ENCODE data around the gene SORBS1. TPM values are rescaled to one million over a fixed set of nuclear protein-coding genes. Genes with fewer than 3 reads are reported as not detected.

SORBS1 gene
- total RNA-seq, 1 experiment from 2014 or later: 39.9 TPM

GRCh38 chr10:95472304-95473088 lies 88.7 kb downstream of the SORBS1 start:
- Mint-ChIP-seq H3K4me3 (no peak overlapping the region), H3K36me3 (no peaks in the 10 kb centered on the region), H3K27me3 (ENCODE audit: low read depth) (no peaks in the 10 kb centered on the region), H3K9me3 (no peaks in the 10 kb centered on the region), H3K4me1 (peaks cover 83% of the 10 kb centered on the region), H3K27ac (no peak overlapping the region)
- POLR2A ChIA-PET: no interaction called here
- CTCF ChIA-PET: interaction anchor here (0.7 kb wide), 1 partner anchor 25 kb away, joined by 3 read pairs; no protein-coding TSS in a partner anchor
- DNase-seq (ENCODE audit: low spot score): no peak
- no peak for TF ChIP-seq ZNF281 (CRISPR knock-in tag; IDR thresholded peaks at IDR 0.05)
- TF ChIP-seq SOX15 (CRISPR knock-in tag; IDR thresholded peaks at IDR 0.05): no peak
- TF ChIP-seq ZNF232 (CRISPR knock-in tag; IDR thresholded peaks at IDR 0.05): no peak
- no peak for TF ChIP-seq ESRRA (CRISPR knock-in tag; IDR thresholded peaks at IDR 0.05; ENCODE audit: borderline replicate concordance)
- TF ChIP-seq RELA (CRISPR knock-in tag; IDR thresholded peaks at IDR 0.05; ENCODE audit: borderline replicate concordance): no peak
- TF ChIP-seq E2F1 (CRISPR knock-in tag; IDR thresholded peaks at IDR 0.05): no peak
- ATAC-seq: no peak

- no peak overlapping the region for H3K4me3 Mint-ChIP-seq
- H3K9me3 Mint-ChIP-seq: no peaks in the 10 kb centered on the region
- H3K27ac Mint-ChIP-seq: peak overlapping the region; percentile 66
- ChIA-PET POLR2A (interaction anchor here (0.8 kb wide), 1 partner anchor 11 kb away, joined by 3 read pairs; no protein-coding TSS in a partner anchor), CTCF (interaction anchor here (0.5 to 1.8 kb wide), 3 partner anchors 35 to 90 kb away, joined by 3 to 5 read pairs (median 3); no protein-coding TSS in a partner anchor)
- H3K36me3 Mint-ChIP-seq: no peaks in the 10 kb centered on the region
- DNase-seq (ENCODE audit: low spot score): no peak
- H3K4me1 Mint-ChIP-seq: peaks cover 74% of the 10 kb centered on the region
- H3K27me3 Mint-ChIP-seq (ENCODE audit: low read depth): no peaks in the 10 kb centered on the region
- peak; percentile 12; the same call in 1 of the 2 replicates for ATAC-seq
- TF ChIP-seq ZSCAN18 (CRISPR knock-in tag; IDR thresholded peaks at IDR 0.05): no peak
- no peak for TF ChIP-seq ATF1 (CRISPR knock-in tag; IDR thresholded peaks at IDR 0.05)
- TF ChIP-seq PRDM15 (CRISPR knock-in tag; IDR thresholded peaks at IDR 0.05): no peak
- TF ChIP-seq ZNF396 (CRISPR knock-in tag; IDR thresholded peaks at IDR 0.05; ENCODE audit: borderline replicate concordance): no peak
- TF ChIP-seq GTF2I (CRISPR knock-in tag; conservative IDR thresholded peaks at IDR 0.05): no peak
- TF ChIP-seq JUN (CRISPR knock-in tag; IDR thresholded peaks at IDR 0.05): no peak
- no peak for TF ChIP-seq E2F5 (CRISPR knock-in tag; IDR thresholded peaks at IDR 0.05)
- no peak for TF ChIP-seq NFE2L1 (CRISPR knock-in tag; IDR thresholded peaks at IDR 0.05)
- no peak for TF ChIP-seq MAX (CRISPR knock-in tag; IDR thresholded peaks at IDR 0.05)
- TF ChIP-seq USF2 (CRISPR knock-in tag; IDR thresholded peaks at IDR 0.05): no peak
- no peak for TF ChIP-seq ZNF671 (CRISPR knock-in tag; IDR thresholded peaks at IDR 0.05)
- TF ChIP-seq AFF4 (CRISPR knock-in tag; IDR thresholded peaks at IDR 0.05; ENCODE audit: borderline replicate concordance): no peak
Observed at GRCh38 chr10:95469676-95470075, 91.5 kb downstream of the SORBS1 start.

Measured in WTC11 (cell line).